ENCODE data around the gene ZNF92.
"Not testable (repeated sequence)": the region's sequence is repeated elsewhere in the genome, so short reads cannot be mapped to it uniquely, and the experiment has no call there.

ZNF92 gene

GRCh38 chr7:65429642-65430343 is 56.1 kb downstream of the ZNF92 start:
- DNase-seq (ENCODE audit: low spot score), result no peak

GRCh38 chr7:65430344-65431186 is 56.9 kb downstream of the ZNF92 start:
- no peak for DNase-seq (ENCODE audit: low spot score)

GRCh38 chr7:65434307-65434706 is 60.7 kb downstream of the ZNF92 start:
- DNase-seq (ENCODE audit: low spot score), result no peak

GRCh38 chr7:65436163-65436562 is 62.5 kb downstream of the ZNF92 start:
- DNase-seq (ENCODE audit: low spot score), result no peak

- no peak for DNase-seq (ENCODE audit: low spot score)
Measured at GRCh38 chr7:65438598-65438997, 64.9 kb downstream of the ZNF92 start.

- DNase-seq (ENCODE audit: low spot score), result no peak
Measured at GRCh38 chr7:65441010-65441409, 67.4 kb downstream of the ZNF92 start.

- no peak for DNase-seq (ENCODE audit: low spot score)
Measured at GRCh38 chr7:65444205-65444842, 70.7 kb downstream of the ZNF92 start.

GRCh38 chr7:65444899-65445823 is 71.5 kb downstream of the ZNF92 start:
- no peak for DNase-seq (ENCODE audit: low spot score)

GRCh38 chr7:65447041-65447440 is 73.4 kb downstream of the ZNF92 start:
- DNase-seq (ENCODE audit: low spot score), result not testable (repeated sequence)

GRCh38 chr7:65448816-65449504 is 75.3 kb downstream of the ZNF92 start:
- DNase-seq (ENCODE audit: low spot score), result no peak

GRCh38 chr7:65449505-65449852 is 75.8 kb downstream of the ZNF92 start:
- no peak for DNase-seq (ENCODE audit: low spot score)

Data from germinal center (tissue), 1 donor.